HG03066 (cell line): ENCODE results near the gene CUL4A.

Experiments
- ATAC-seq: cut with Tn5 transposase; IDR thresholded peaks from one replicate; pipeline ENCODE4 v1.9.1; 2021; ENCODE audit warnings: low read depth; ENCODE audit not compliant: unreplicated experiment

Gene CUL4A

GRCh38 chr13:113207460-113207859 lies 2.0 kb upstream of the CUL4A start:
- no peak for ATAC-seq

- ATAC-seq: peak; percentile 2
These were observed 1.5 kb upstream of the CUL4A start for GRCh38 chr13:113207890-113208420.

GRCh38 chr13:113208421-113209335 lies 735 bp upstream of the CUL4A start, which contains the start of gene PCID2:
PCID2 (minus strand) TSS chr13:113208669; CDS start chr13:113208634, 35 bp downstream.
- ATAC-seq: peak; percentile 66

- ATAC-seq: peak; percentile 33
These were observed 477 bp downstream of the CUL4A start for GRCh38 chr13:113209759-113210421.

GRCh38 chr13:113210833-113211232 lies 1.4 kb downstream of the CUL4A start:
- ATAC-seq: no peak

- ATAC-seq: no peak
These were observed 2.4 kb downstream of the CUL4A start for GRCh38 chr13:113211774-113212173.

- ATAC-seq: no peak
These were observed 7.0 kb downstream of the CUL4A start for GRCh38 chr13:113216254-113217048.

GRCh38 chr13:113218586-113218985 lies 9.2 kb downstream of the CUL4A start:
- ATAC-seq: no peak

- ATAC-seq: no peak
These were observed 10.0 kb downstream of the CUL4A start for GRCh38 chr13:113219256-113219940.

- ATAC-seq: no peak
These were observed 10.8 kb downstream of the CUL4A start for GRCh38 chr13:113220141-113220598.

- ATAC-seq: no peak
These were observed 11.5 kb downstream of the CUL4A start for GRCh38 chr13:113220877-113221276.

GRCh38 chr13:113223070-113223469 lies 13.7 kb downstream of the CUL4A start:
- no peak for ATAC-seq

GRCh38 chr13:113224486-113224885 lies 15.1 kb downstream of the CUL4A start:
- no peak for ATAC-seq

- ATAC-seq: no peak
These were observed 16.1 kb downstream of the CUL4A start for GRCh38 chr13:113225515-113225914.

GRCh38 chr13:113226873-113227450 lies 17.5 kb downstream of the CUL4A start:
- ATAC-seq: no peak

- ATAC-seq: no peak
These were observed 19.7 kb downstream of the CUL4A start for GRCh38 chr13:113229161-113229560.

GRCh38 chr13:113229791-113230190 lies 20.4 kb downstream of the CUL4A start:
- no peak for ATAC-seq

- no peak for ATAC-seq
These were observed 22.1 kb downstream of the CUL4A start for GRCh38 chr13:113231306-113232207.
